Naive thymus-derived CD4-positive, alpha-beta T cell (primary cell): ENCODE measurements around the gene ATP6V1G3. TPM values are rescaled to one million over a fixed set of nuclear protein-coding genes. Genes with fewer than 3 reads are reported as not detected.
"Not testable (repeated sequence)": the region's sequence is repeated elsewhere in the genome, so short reads cannot be mapped to it uniquely, and the experiment has no call there.

ENCODE experiments used
- ATAC-seq: fragments of 150-1000 bp; cut with Tn5 transposase; 2 replicates; pipeline ENCODE4 v1.10.0; 2021; ENCODE audit warnings: mild to moderate bottlenecking, moderate library complexity
- CTCF ChIA-PET: fragments of 350-600 bp; sonication (Branson Sonifier 250); formaldehyde crosslinking; loops from one replicate; lab custom pipeline; 2021; ENCODE audit warnings: antibody characterized with exemption; lab: Charles Lee
- POLR2A ChIA-PET: fragments of 350-600 bp; sonication (Branson Sonifier 250); formaldehyde crosslinking; loops from one replicate; lab custom pipeline; 2021; ENCODE audit warnings: antibody characterized with exemption, inconsistent platforms; lab: Charles Lee
- DNase-seq, 9 donors: peaks; one replicate each; pipeline versions ENCODE4 v3.0.0 to v3.0.0-alpha.2; 2020 to 2022; ENCODE audit warnings: mixed read lengths in 1 of 9
- H3K27ac ChIP-seq: one replicate; pipeline ENCODE4 v1.7.0; 2013; ENCODE audit warnings: mild to moderate bottlenecking, low read depth, low read length, moderate library complexity
- H3K27me3 ChIP-seq, 2 donors: one replicate each; pipeline ENCODE4 v1.7.0; 2013; ENCODE audit warnings: low read length in 2 of 2, mild to moderate bottlenecking in 2 of 2, moderate library complexity in 2 of 2; ENCODE audit not compliant: control insufficient read depth in 2 of 2, insufficient read depth in 2 of 2
- H3K36me3 ChIP-seq, 3 experiments: 1 replicate in 2 of 3; 2 replicates in 1 of 3; pipeline ENCODE4 v1.7.0; 2013; ENCODE audit warnings: low read length in 3 of 3, mild to moderate bottlenecking in 3 of 3, moderate library complexity in 1 of 3; ENCODE audit not compliant: insufficient read depth in 3 of 3, control insufficient read depth in 2 of 3
- H3K4me1 ChIP-seq, 2 donors: one replicate each; pipeline ENCODE4 v1.7.0; 2013; ENCODE audit warnings: low read length in 2 of 2, mild to moderate bottlenecking in 2 of 2, moderate library complexity in 1 of 2; ENCODE audit not compliant: control insufficient read depth in 2 of 2, insufficient read depth in 2 of 2
- H3K4me3 ChIP-seq: 2 replicates; pipeline ENCODE4 v1.7.0; 2013; ENCODE audit warnings: mild to moderate bottlenecking, low read length
- H3K9me3 ChIP-seq, 3 experiments: 1 replicate in 2 of 3; 2 replicates in 1 of 3; pipeline ENCODE4 v1.7.0; 2013; ENCODE audit warnings: low read length in 3 of 3; ENCODE audit not compliant: control insufficient read depth in 2 of 3
- H3K27ac Mint-ChIP-seq, 9 donors: one replicate each; pipeline ENCODE4 v1.8.0; 2020 to 2022; ENCODE audit warnings: mixed read lengths in 9 of 9, mild to moderate bottlenecking in 8 of 9, moderate library complexity in 5 of 9, inconsistent platforms in 2 of 9
- H3K27me3 Mint-ChIP-seq, 5 donors: one replicate each; pipeline ENCODE4 v1.8.0; 2021 to 2022; ENCODE audit warnings: mixed read lengths in 5 of 5, mild to moderate bottlenecking in 1 of 5
- H3K36me3 Mint-ChIP-seq, 5 donors: one replicate each; pipeline ENCODE4 v1.8.0; 2020 to 2022; ENCODE audit warnings: mixed read lengths in 5 of 5, mild to moderate bottlenecking in 3 of 5, inconsistent platforms in 1 of 5
- H3K4me1 Mint-ChIP-seq, 7 donors: one replicate each; pipeline ENCODE4 v1.8.0; 2020 to 2022; ENCODE audit warnings: mixed read lengths in 7 of 7, mild to moderate bottlenecking in 3 of 7, inconsistent platforms in 1 of 7
- H3K4me3 Mint-ChIP-seq, 10 donors: one replicate each; pipeline ENCODE4 v1.8.0; 2020 to 2022; ENCODE audit warnings: mild to moderate bottlenecking in 10 of 10, mixed read lengths in 10 of 10, moderate library complexity in 6 of 10, inconsistent platforms in 2 of 10
- H3K9me3 Mint-ChIP-seq, 11 donors: one replicate each; pipeline ENCODE4 v1.8.0; 2020 to 2022; ENCODE audit warnings: mixed read lengths in 11 of 11, mild to moderate bottlenecking in 4 of 11, inconsistent platforms in 1 of 11, moderate library complexity in 1 of 11
- intact Hi-C, 2 donors: fragments of 100-400 bp; cut with micrococcal nuclease; formaldehyde crosslinking; loops; one replicate each; pipeline ENCODE4 v1.15.1; 2023
- polyA plus RNA-seq, 2 donors: library from polyadenylated mRNA; unstranded; fragments of 300-500 nt; fragmentation: Illumina TruSeq; gene quantifications; one replicate each; pipeline ENCODE4 v1.2.3, GENCODE V29; 2021
- total RNA-seq, 6 experiments: library from RNA in 5 of 6; stranded (reverse) in 5 of 6; gene quantifications; 1 replicate in 5 of 6; 2 replicates in 1 of 6; pipeline ENCODE4 v1.2.3 and lab custom pipeline; 2021 to 2026

Gene ATP6V1G3
- total and polyA plus RNA-seq, 7 experiments from 2014 or later = not detected

DNA sequence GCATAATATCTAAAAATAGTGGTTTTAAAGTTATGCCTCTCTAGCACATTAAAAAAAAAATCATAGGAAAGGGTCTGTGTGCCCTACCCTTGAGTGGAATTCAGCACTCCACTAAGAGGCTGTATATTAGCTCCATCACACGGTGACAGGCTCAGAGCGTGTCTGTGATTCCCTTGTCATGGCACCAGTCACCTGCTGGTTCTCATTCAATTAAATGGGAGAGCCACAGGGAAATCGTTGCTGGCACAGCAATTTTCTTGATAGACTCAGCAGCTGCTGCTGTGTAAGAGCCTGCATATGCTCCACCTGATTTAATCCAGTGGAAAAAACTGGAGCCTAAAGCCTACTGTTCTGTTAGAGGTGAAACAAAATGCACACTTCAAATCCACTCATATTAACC is 9.5 kb downstream of the ATP6V1G3 start:
- ATAC-seq = no peak

DNA sequence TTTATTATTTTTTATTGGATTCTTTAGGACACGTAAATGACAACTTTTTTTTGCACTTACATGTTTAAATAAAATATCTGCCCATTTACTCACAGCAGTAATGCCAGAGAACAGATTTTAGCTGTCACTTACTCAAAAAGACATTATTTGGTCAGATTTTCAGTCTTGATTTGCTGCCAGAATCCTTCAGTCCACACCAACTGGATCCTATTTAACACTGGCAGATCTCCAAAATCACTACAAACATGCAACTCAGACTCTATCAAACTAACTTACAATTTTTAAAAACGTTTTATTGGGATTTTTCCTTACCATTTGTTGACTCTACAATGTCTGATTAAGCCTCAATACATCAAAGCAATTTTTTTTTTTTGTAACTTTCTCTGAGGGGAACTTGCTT is 11.1 kb downstream of the ATP6V1G3 start:
- no peaks in the 10 kb centered on the region for H3K36me3 ChIP-seq
- H3K27ac ChIP-seq = no peak overlapping the region
- no peak for DNase-seq
- Mint-ChIP-seq H3K27me3 (no peaks in the 10 kb centered on the region), H3K4me1 (peaks cover 33 to 92% (median 79%) of the 10 kb centered on the region in 7 donors), H3K9me3 (peaks cover 0 to 16% (median 0%) of the 10 kb centered on the region in 11 donors), H3K27ac (peak overlapping the region in 2 of 9 donors; percentile 34 to 56), H3K4me3 (peak overlapping the region in 4 of 10 donors; percentile 11 to 52 (median 48)), H3K36me3 (peaks cover 7 to 17% (median 12%) of the 10 kb centered on the region in 5 donors)
- ChIA-PET CTCF (interaction anchor here (0.7 kb wide), 1 partner anchor 9 kb away, joined by 3 read pairs; no protein-coding TSS in a partner anchor), POLR2A (interaction anchor here (0.7 to 9.6 kb wide), 11 partner anchors 7 to 173 kb away, joined by 3 to 126 read pairs (median 3); partner anchors contain the start of gene ATP6V1G3)
- no peak for ATAC-seq
- intact Hi-C loops = no loop called here
- H3K9me3 ChIP-seq = no peaks in the 10 kb centered on the region
- no peaks in the 10 kb centered on the region for H3K27me3 ChIP-seq
- H3K4me3 ChIP-seq = no peak overlapping the region
- H3K4me1 ChIP-seq = peaks cover 7 to 50% of the 10 kb centered on the region in 2 donors

More for the DNA sequence above, 9.5 kb downstream of the ATP6V1G3 start:
- H3K36me3 ChIP-seq = no peaks in the 10 kb centered on the region
- peaks cover 15 to 45% of the 10 kb centered on the region in 2 donors for H3K4me1 ChIP-seq
- no peaks in the 10 kb centered on the region for H3K9me3 ChIP-seq
- no peak for DNase-seq
- CTCF ChIA-PET = no interaction called here
- intact Hi-C loops = loop anchor here in 1 of 2 donors (1.0 kb wide), 1 partner anchor 8 kb away; no protein-coding TSS in a partner anchor
- no peaks in the 10 kb centered on the region for H3K27me3 Mint-ChIP-seq
- peaks cover 36 to 93% (median 77%) of the 10 kb centered on the region in 7 donors for H3K4me1 Mint-ChIP-seq
- peak overlapping the region in 1 of 10 donors; percentile 38 for H3K4me3 Mint-ChIP-seq
- H3K36me3 Mint-ChIP-seq = peaks cover 7 to 18% (median 12%) of the 10 kb centered on the region in 5 donors
- H3K27me3 ChIP-seq = no peaks in the 10 kb centered on the region
- no peak overlapping the region for H3K4me3 ChIP-seq
- POLR2A ChIA-PET = interaction anchor here (0.6 to 9.6 kb wide), 7 partner anchors 13 to 359 kb away, joined by 3 to 126 read pairs (median 3); no protein-coding TSS in a partner anchor
- H3K27ac Mint-ChIP-seq = peak overlapping the region in 1 of 9 donors; percentile 56
- H3K27ac ChIP-seq = no peak overlapping the region
- peaks cover 0 to 16% (median 0%) of the 10 kb centered on the region in 11 donors for H3K9me3 Mint-ChIP-seq

DNA sequence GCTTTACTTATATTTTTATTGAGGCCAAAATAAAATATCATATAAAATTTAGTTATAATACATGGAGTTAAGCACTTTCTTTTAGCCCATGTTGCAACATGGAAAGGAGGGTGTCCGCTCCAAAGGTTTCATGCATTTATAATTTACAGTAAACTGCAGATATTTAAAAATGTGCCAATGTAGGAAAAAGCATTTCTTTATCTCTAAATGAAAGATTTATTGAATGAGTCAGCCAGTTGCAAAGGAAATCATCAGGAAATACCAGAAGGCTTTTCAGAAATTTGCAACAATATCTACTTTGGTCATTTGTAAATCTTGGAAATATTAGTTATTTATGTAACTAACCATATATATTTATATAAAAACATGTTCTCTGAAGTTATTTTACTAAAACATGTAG is 12.1 kb downstream of the ATP6V1G3 start:
- Mint-ChIP-seq H3K4me3 (no peak overlapping the region), H3K27ac (peak overlapping the region in 1 of 9 donors; percentile 93), H3K36me3 (peaks cover 7 to 13% (median 9%) of the 10 kb centered on the region in 5 donors), H3K27me3 (no peaks in the 10 kb centered on the region), H3K4me1 (peaks cover 26 to 84% (median 75%) of the 10 kb centered on the region in 7 donors), H3K9me3 (peaks cover 0 to 9% (median 0%) of the 10 kb centered on the region in 11 donors)
- Histone ChIP-seq H3K9me3 (no peaks in the 10 kb centered on the region), H3K36me3 (no peaks in the 10 kb centered on the region), H3K4me1 (peaks cover 0 to 39% of the 10 kb centered on the region in 2 donors), H3K4me3 (no peak overlapping the region), H3K27me3 (no peaks in the 10 kb centered on the region), H3K27ac (no peak overlapping the region)
- POLR2A ChIA-PET = interaction anchor here (0.9 to 9.6 kb wide), 8 partner anchors 8 to 154 kb away, joined by 3 to 126 read pairs (median 4); partner anchors contain the start of gene ATP6V1G3
- CTCF ChIA-PET = no interaction called here
- no peak for DNase-seq
- intact Hi-C loops = no loop called here
- no peak for ATAC-seq

DNA sequence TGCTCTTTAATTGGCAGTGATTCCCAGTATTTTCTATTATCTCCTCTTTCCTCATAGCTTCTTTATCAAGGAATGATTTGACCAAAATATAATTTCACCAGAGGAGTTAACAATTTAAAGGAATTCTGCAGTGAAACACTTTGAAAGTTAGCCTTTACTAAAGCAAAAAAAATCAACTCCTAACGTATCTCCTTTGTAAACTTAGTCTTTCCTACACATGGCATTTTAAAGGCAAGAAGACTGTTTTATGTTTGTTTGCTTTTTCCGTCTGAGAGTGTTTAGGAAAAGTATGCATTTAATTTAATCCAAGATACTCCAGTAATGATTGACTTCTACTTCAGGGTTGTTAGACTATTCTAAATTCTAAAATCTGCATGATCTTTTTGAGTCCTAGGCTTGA is 15.9 kb downstream of the ATP6V1G3 start:
- Histone ChIP-seq H3K9me3 (no peaks in the 10 kb centered on the region), H3K4me1 (peaks cover 22 to 61% of the 10 kb centered on the region in 2 donors), H3K36me3 (no peaks in the 10 kb centered on the region), H3K4me3 (peak overlapping the region; percentile 48), H3K27ac (peak overlapping the region; percentile 81), H3K27me3 (no peaks in the 10 kb centered on the region)
- ATAC-seq (no peak), DNase-seq (peak in 2 of 9 donors; percentile 6 to 9)
- H3K4me3 Mint-ChIP-seq = peak overlapping the region; percentile 70 to 94 (median 82)
- H3K9me3 Mint-ChIP-seq = no peaks in the 10 kb centered on the region
- H3K27ac Mint-ChIP-seq = peak overlapping the region; percentile 75 to 97 (median 93)
- H3K4me1 Mint-ChIP-seq = peaks cover 29 to 87% (median 80%) of the 10 kb centered on the region in 7 donors
- CTCF ChIA-PET = interaction anchor here (0.6 to 3.5 kb wide), 8 partner anchors 9 to 175 kb away, joined by 3 to 15 read pairs (median 4); no protein-coding TSS in a partner anchor
- intact Hi-C loops = loop anchor here (2.0 to 5.0 kb wide), 5 partner anchors 14 to 747 kb away; partner anchors contain the start of genes DENND1B (in 1 of the 2) and NEK7 (in 1 of the 2)
- POLR2A ChIA-PET = interaction anchor here (1.0 to 9.6 kb wide), 14 partner anchors 11 to 165 kb away, joined by 3 to 126 read pairs (median 6); partner anchors contain the start of gene PTPRC
- H3K36me3 Mint-ChIP-seq = peaks cover 0 to 4% (median 0%) of the 10 kb centered on the region in 5 donors
- no peaks in the 10 kb centered on the region for H3K27me3 Mint-ChIP-seq

DNA sequence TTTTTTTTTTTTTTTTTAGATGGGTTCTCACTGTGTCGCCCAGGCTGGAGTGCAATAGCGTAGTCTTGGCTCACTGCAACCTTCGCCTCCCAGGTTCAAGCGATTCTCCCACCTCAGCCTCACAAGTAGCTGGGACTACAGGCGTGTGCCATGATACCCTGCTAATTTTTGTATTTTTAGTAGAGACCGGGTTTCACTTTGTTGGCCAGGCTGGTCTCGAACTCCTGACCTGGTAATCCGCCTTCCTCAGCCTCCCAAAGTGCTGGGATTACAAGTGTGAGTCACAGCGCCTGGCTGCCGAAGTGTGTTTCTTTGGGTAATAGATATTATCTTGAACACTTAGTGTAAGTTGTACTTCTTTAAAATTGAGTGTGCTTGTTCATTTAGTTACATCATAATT is 16.4 kb downstream of the ATP6V1G3 start:
- Histone ChIP-seq H3K4me3 (peak overlapping the region; percentile 48), H3K27ac (peak overlapping the region; percentile 81), H3K4me1 (peaks cover 26 to 63% of the 10 kb centered on the region in 2 donors)
- not testable (repeated sequence) for H3K9me3 ChIP-seq, H3K36me3 Mint-ChIP-seq, H3K27me3 Mint-ChIP-seq, H3K9me3 Mint-ChIP-seq, H3K36me3 ChIP-seq, ATAC-seq, H3K27me3 ChIP-seq
- CTCF ChIA-PET = interaction anchor here (0.6 to 3.5 kb wide), 10 partner anchors 10 to 175 kb away, joined by 3 to 15 read pairs (median 3); no protein-coding TSS in a partner anchor
- peak overlapping the region; percentile 75 to 97 (median 93) for H3K27ac Mint-ChIP-seq
- intact Hi-C loops = loop anchor here (2.0 to 5.0 kb wide), 5 partner anchors 15 to 747 kb away; partner anchors contain the start of genes DENND1B (in 1 of the 2) and NEK7 (in 1 of the 2)
- H3K4me1 Mint-ChIP-seq = peaks cover 33 to 88% (median 82%) of the 10 kb centered on the region in 7 donors
- DNase-seq = peak in 4 of 9 donors; percentile 23 to 46 (median 34)
- H3K4me3 Mint-ChIP-seq = peak overlapping the region; percentile 70 to 94 (median 82)
- POLR2A ChIA-PET = interaction anchor here (1.2 to 9.6 kb wide), 12 partner anchors 12 to 166 kb away, joined by 3 to 126 read pairs (median 6); partner anchors contain the start of gene PTPRC

DNA sequence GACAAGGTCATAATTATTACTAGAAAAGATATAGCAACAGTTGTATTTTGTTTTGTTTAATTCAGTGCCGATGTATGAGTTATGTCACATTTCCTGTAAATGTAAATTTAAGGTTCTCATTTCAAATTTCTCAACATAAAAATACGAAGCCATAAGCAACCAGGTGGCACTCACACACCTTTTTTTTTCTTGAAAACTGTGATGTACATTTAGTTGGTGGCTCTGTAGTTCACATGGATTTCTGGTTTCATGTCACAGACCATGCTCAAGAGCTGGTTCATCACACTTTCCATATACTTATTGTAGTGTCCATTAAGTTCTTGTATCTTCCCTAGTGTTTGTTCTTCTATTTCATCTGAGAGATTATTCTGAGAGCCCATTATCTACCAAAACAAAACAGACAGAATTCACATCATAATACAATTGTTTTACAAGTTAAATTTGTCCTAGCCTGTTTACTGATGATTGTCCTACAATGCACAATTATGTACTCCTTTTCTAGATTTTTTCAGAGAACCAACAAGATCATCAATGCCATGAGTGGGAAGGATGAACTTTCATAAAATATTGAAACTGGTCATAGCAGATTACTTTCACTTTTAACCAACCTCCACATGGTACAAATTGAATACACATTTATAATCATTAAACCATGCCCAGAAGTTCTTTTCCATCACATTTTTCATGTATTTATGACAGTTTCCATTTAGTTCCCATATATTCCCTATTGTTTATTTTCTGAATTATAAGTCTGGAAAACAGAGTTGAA is 17.1 kb downstream of the ATP6V1G3 start:
- Mint-ChIP-seq H3K36me3 (peaks cover 0 to 4% (median 0%) of the 10 kb centered on the region in 5 donors), H3K27ac (peak overlapping the region; percentile 84 to 97 (median 93)), H3K4me3 (peak overlapping the region; percentile 76 to 94 (median 82)), H3K4me1 (peaks cover 36 to 90% (median 88%) of the 10 kb centered on the region in 7 donors), H3K27me3 (no peaks in the 10 kb centered on the region), H3K9me3 (peaks cover 0 to 2% (median 0%) of the 10 kb centered on the region in 11 donors)
- CTCF ChIA-PET = interaction anchor here (0.6 to 3.5 kb wide), 18 partner anchors 12 to 201 kb away, joined by 3 to 15 read pairs (median 4); no protein-coding TSS in a partner anchor
- DNase-seq = peak in 7 of 9 donors; percentile 43 to 78 (median 62)
- Histone ChIP-seq H3K36me3 (no peaks in the 10 kb centered on the region), H3K9me3 (no peaks in the 10 kb centered on the region), H3K27ac (peak overlapping the region; percentile 81), H3K4me3 (peak overlapping the region; percentile 48), H3K27me3 (no peaks in the 10 kb centered on the region), H3K4me1 (peaks cover 31 to 68% of the 10 kb centered on the region in 2 donors)
- intact Hi-C loops = loop anchor here (1.0 to 5.0 kb wide), 16 partner anchors 11 to 746 kb away; partner anchors contain the start of genes DENND1B (in 1 of the 2), NEK7 (in 1 of the 2) and PTPRC (in 1 of the 2)
- POLR2A ChIA-PET = interaction anchor here (0.5 to 9.6 kb wide), 24 partner anchors 13 to 182 kb away, joined by 3 to 126 read pairs (median 4); partner anchors contain the start of gene PTPRC
- ATAC-seq = peak; percentile 69
